Measurements from ENCODE around the gene WDR90. TPM values are rescaled to one million over a fixed set of nuclear protein-coding genes. Genes with fewer than 3 reads are reported as not detected.

The WDR90 gene
- total and polyA plus RNA-seq, 2 of the 13 experiments (the other 11 are each of a cell fraction or from before 2014, with no cell fraction given): 14.9 to 28.9 TPM

GRCh38 chr16:711548-712320 lies 62.6 kb downstream of the WDR90 start:
- peak; percentile 65 for ATAC-seq
- CTCF ChIA-PET (ENCODE audit: low intra/inter-chr PET ratio, low total read pairs): interaction anchor here (0.7 to 2.3 kb wide), 5 partner anchors 22 to 76 kb away, joined by 3 to 19 read pairs (median 13); no protein-coding TSS in a partner anchor
- Histone ChIP-seq H3K9me3 (ENCODE audit: low read length) (no peaks in the 10 kb centered on the region), H3K4me1 (ENCODE audit: insufficient read depth, low read length) (peaks cover 32% of the 10 kb centered on the region), H3K4me3 (replicated peaks in 1 of 3; ENCODE audit: insufficient read depth in 1 of 3, low read depth in 2 of 3, low read length in 3 of 3) (no peak overlapping the region), H3K9ac (ENCODE audit: insufficient read depth, low read depth, low read length) (no peak overlapping the region), H2AFZ (ENCODE audit: low read length) (no peak overlapping the region), H3K27me3 (ENCODE audit: control insufficient read depth in 1 of 2, insufficient read depth in 2 of 2, low read length in 2 of 2) (peaks cover 5 to 43% of the 10 kb centered on the region in 2 experiments; a peak in 4 of 5 replicates), H3K36me3 (replicated peaks in 1 of 2; ENCODE audit: control insufficient read depth in 1 of 2, insufficient read depth in 2 of 2, low read length in 2 of 2) (no peaks in the 10 kb centered on the region), H3K27ac (ENCODE audit: extremely low read length, insufficient read depth, low read length) (no peak overlapping the region), H3K79me2 (ENCODE audit: insufficient read depth, low read length) (peaks cover 3% of the 10 kb centered on the region), H3K4me2 (ENCODE audit: low read depth, low read length) (no peak overlapping the region), H4K20me1 (ENCODE audit: insufficient read depth, low read length) (peaks cover 5% of the 10 kb centered on the region)
- FAIRE-seq: no peak
- intact Hi-C loops (cut with micrococcal nuclease; ENCODE audit: unreplicated experiment) (no loop called here), in situ Hi-C loops (cut with HindIII; ENCODE audit: extremely low pct_ligation_motif_present, low pct_unique_long_range_greater_than_20kb) (loop anchor here (5.0 kb wide), 1 partner anchor 76 kb away; the partner anchor contains the start of genes CHTF18 and RPUSD1)
- WGBS (ENCODE audit: low lambda C conversion rate): 9% methylated on average over 15 of the region's 25 CpGs
- POLR2A ChIA-PET: interaction anchor here (0.6 to 1.4 kb wide), 8 partner anchors 9 to 77 kb away, joined by 3 to 9 read pairs (median 4); partner anchors contain the start of genes ANTKMT, CHTF18, CIAO3 and HAGHL
- no TSS peak for BruUV-seq (replicated peaks)
- DNase-seq (ENCODE audit: low spot score): no peak
- TF ChIP-seq DNMT1 (CRISPR knock-in tag; IDR thresholded peaks at IDR 0.05): 0 out of 2 replicates have a peak, but pooled peaks have one; percentile 43
- TF ChIP-seq XRCC5 (optimal IDR thresholded peaks at IDR 0.05; ENCODE audit: low read length): peak; percentile 31
- TF ChIP-seq REPIN1 (CRISPR knock-in tag; IDR thresholded peaks at IDR 0.05; ENCODE audit: borderline replicate concordance, low read depth): no peak
- TF ChIP-seq TARDBP (CRISPR knock-in tag; IDR thresholded peaks at IDR 0.05): peak; percentile 14; the same call in 1 of the 2 replicates
- TF ChIP-seq MAFF (IDR thresholded peaks at IDR 0.05; ENCODE audit: low read depth, low read length): no peak
- peak; percentile 51; the same call in 1 of the 2 replicates for TF ChIP-seq MAX (IDR thresholded peaks at IDR 0.05)
- TF ChIP-seq IKZF5 (CRISPR knock-in tag; IDR thresholded peaks at IDR 0.05): peak; percentile 25; the same call in 1 of the 2 replicates
- TF ChIP-seq GATAD2A (CRISPR knock-in tag; IDR thresholded peaks at IDR 0.05): peak; percentile 14; the same call in 1 of the 2 replicates
- TF ChIP-seq RAD21 (CRISPR knock-in tag; IDR thresholded peaks at IDR 0.05): peak; percentile 97
- TF ChIP-seq THAP9 (CRISPR knock-in tag; IDR thresholded peaks at IDR 0.05; ENCODE audit: borderline replicate concordance): peak; percentile 87; the same call in 1 of the 2 replicates
- TF ChIP-seq ERF (CRISPR knock-in tag; IDR thresholded peaks at IDR 0.05): 0 out of 2 replicates have a peak, but pooled peaks have one; percentile 27
- peak; percentile 35; the same call in 1 of the 2 replicates for TF ChIP-seq KDM2A (CRISPR knock-in tag; IDR thresholded peaks at IDR 0.05; ENCODE audit: borderline replicate concordance, low read depth)
- peak; percentile 38; the same call in 1 of the 2 replicates for TF ChIP-seq SMC3 (IDR thresholded peaks at IDR 0.05; ENCODE audit: low read length)
- peak; percentile 95 for TF ChIP-seq CTCF (CRISPR knock-in tag; IDR thresholded peaks at IDR 0.05)
- TF ChIP-seq PITX1 (CRISPR knock-in tag; IDR thresholded peaks at IDR 0.05): 0 out of 2 replicates have a peak, but pooled peaks have one; percentile 24
